ENCODE measurements around the gene SPECC1. TPM values are rescaled to one million over a fixed set of nuclear protein-coding genes. Genes with fewer than 3 reads are reported as not detected.

SPECC1 gene
- total and polyA plus RNA-seq, 2 of the 4 experiments (the other 2 are of a cell fraction) = 16.9 to 26.2 TPM

- dilution Hi-C loops (cut with HindIII; ENCODE audit: low sequenced_read_pairs, unreplicated experiment) (no loop called here), intact Hi-C loops (cut with micrococcal nuclease) (no loop called here), in situ Hi-C loops (cut with MboI; ENCODE audit: low sequenced_read_pairs) (no loop called here)
- H3K27ac ChIP-seq (ENCODE audit: insufficient read depth, low read length) = no peak overlapping the region
- no peak overlapping the region for H3K14ac ChIP-seq (replicated peaks; ENCODE audit: low read depth, low read length)
- H3K4me3 ChIP-seq (ENCODE audit: insufficient read depth, low read depth, low read length) = no peak overlapping the region
- no peak overlapping the region for H4K8ac ChIP-seq (ENCODE audit: low read depth in 2 of 2, low read length in 2 of 2)
- H3K9me3 ChIP-seq (ENCODE audit: control insufficient read depth, insufficient read depth, low read length) = peaks cover 6% of the 10 kb centered on the region; the same call in 1 of the 2 replicates
- H3K27me3 ChIP-seq (ENCODE audit: control insufficient read depth, insufficient read depth, low read length) = no peaks in the 10 kb centered on the region
- no peak overlapping the region for H4K5ac ChIP-seq (ENCODE audit: low read depth, low read length)
- no peak overlapping the region for H2BK5ac ChIP-seq (ENCODE audit: low read depth, low read length, poor library complexity, severe bottlenecking)
- no peak overlapping the region for H3K23ac ChIP-seq (ENCODE audit: low read depth, low read length)
- no peak for ATAC-seq (ENCODE audit: low read depth)
- ChIA-PET CTCF (no interaction called here), POLR2A (ENCODE audit: unreplicated experiment) (no interaction called here)
- H2BK20ac ChIP-seq (ENCODE audit: low read depth, low read length) = no peak overlapping the region
- H3K18ac ChIP-seq (ENCODE audit: low read depth, low read length) = no peak overlapping the region
- no peak overlapping the region for H2AK5ac ChIP-seq (ENCODE audit: low read depth, low read length)
- no peaks in the 10 kb centered on the region for H4K20me1 ChIP-seq (ENCODE audit: insufficient read depth, low read length)
- H3K79me1 ChIP-seq (ENCODE audit: low read depth in 1 of 2, low read length in 2 of 2) = peaks cover 5 to 13% of the 10 kb centered on the region in 2 experiments
- no peak overlapping the region for H3K4me2 ChIP-seq (ENCODE audit: low read depth, low read length)
- H3K9ac ChIP-seq (ENCODE audit: low read depth, low read length) = no peak overlapping the region
- no peak overlapping the region for H2AFZ ChIP-seq (replicated peaks; ENCODE audit: low read length, poor library complexity)
- H3K56ac ChIP-seq (ENCODE audit: extremely low read depth, insufficient read depth, low read length) = no peak overlapping the region
- WGBS, 2 experiments (ENCODE audit: extremely low coverage in 2 of 2, insufficient read length in 1 of 2) = no CpG with 5 or more reads among the region's 4 CpGs
- no peak overlapping the region for H4K91ac ChIP-seq (ENCODE audit: insufficient read depth, low read depth, low read length)
- no peak overlapping the region for H2BK15ac ChIP-seq (ENCODE audit: low read depth, low read length)
- no peak overlapping the region for H2AK9ac ChIP-seq (replicated peaks; ENCODE audit: low read depth, low read length, poor library complexity)
- no peak overlapping the region for H2BK120ac ChIP-seq (ENCODE audit: low read depth, low read length)
- DNase-seq = no peak
- H3K4ac ChIP-seq (ENCODE audit: low read depth, low read length) = no peak overlapping the region
- H3K4me1 ChIP-seq (ENCODE audit: control insufficient read depth, insufficient read depth, low read length) = peaks cover 1% of the 10 kb centered on the region; the same call in 1 of the 2 replicates
- H3K9me1 ChIP-seq (ENCODE audit: insufficient read depth, low read length) = peaks cover 14% of the 10 kb centered on the region
- H3K36me3 ChIP-seq (ENCODE audit: control insufficient read depth, insufficient read depth, low read length) = peaks cover 29% of the 10 kb centered on the region
- BruUV-seq (replicated peaks) = no TSS peak
- TF ChIP-seq RAD21 (IDR thresholded peaks at IDR 0.05; ENCODE audit: low read length) (no peak), POLR2A (IDR thresholded peaks at IDR 0.05; ENCODE audit: low read depth, low read length) (no peak)
These were observed 250.5 kb downstream of the SPECC1 start for GRCh38 chr17:20259668-20260067.

All from IMR-90 (cell line).